Peyer's patch (tissue), 4 donors: ENCODE measurements around the gene BARX2. TPM values are rescaled to one million over a fixed set of nuclear protein-coding genes. Genes with fewer than 3 reads are reported as not detected.

Experiments used
- DNase-seq, 3 donors: peaks; one replicate each; pipeline ENCODE4 v3.0.0-alpha.2; 2017 to 2019
- H3K27ac ChIP-seq, 4 donors: fragments of 200-600 bp; sonication (generic); one replicate each; pipeline ENCODE4 v1.5.1; 2016 to 2019
- H3K27me3 ChIP-seq, 2 donors: fragments of 200-600 bp; sonication (generic); one replicate each; pipeline ENCODE4 v1.5.1; 2019
- H3K36me3 ChIP-seq, 3 donors: fragments of 200-600 bp; sonication (generic); one replicate each; pipeline ENCODE4 v1.5.1; 2016 to 2019
- H3K4me1 ChIP-seq, 4 donors: fragments of 200-600 bp; sonication (generic); one replicate each; pipeline ENCODE4 v1.5.1; 2016 to 2019
- H3K4me3 ChIP-seq, 4 donors: fragments of 200-600 bp; sonication (generic); 1 replicate in 3 of 4; 2 replicates in 1 of 4; pipeline ENCODE4 v1.5.1; 2016 to 2019; ENCODE audit warnings: mild to moderate bottlenecking in 1 of 4
- H3K9me3 ChIP-seq, 4 donors: fragments of 200-600 bp; sonication (generic); one replicate each; pipeline ENCODE4 v1.5.1; 2016 to 2019; ENCODE audit warnings: mild to moderate bottlenecking in 1 of 4
- POLR2A ChIP-seq, 2 donors: fragments of 450-650 bp; IDR thresholded peaks; one replicate each; pipeline ENCODE4 v1.5.1; 2017; ENCODE audit warnings: antibody characterized with exemption in 2 of 2, mild to moderate bottlenecking in 2 of 2, moderate library complexity in 2 of 2
- total RNA-seq, 4 donors: library from RNA; depleted of rRNA; stranded (reverse); fragments of >200 nt; gene quantifications; one replicate each; pipeline ENCODE4 v1.1.0, GENCODE V29; 2016
- TF ChIP-seq, protein P1 (sequence below), 6 experiments: fragments of 450-650 bp in 4 of 6; fragments of 200-600 bp in 2 of 6; sonication (generic) in 1 of 6; IDR thresholded peaks; one replicate each; pipeline ENCODE4 v1.5.1; 2017 to 2019; ENCODE audit warnings: antibody characterized with exemption in 6 of 6, mild to moderate bottlenecking in 3 of 6, moderate library complexity in 1 of 6

BARX2 gene
- total RNA-seq, 4 donors from 2014 or later = 1.7 to 19.8 (median 15.7) TPM

DNA sequence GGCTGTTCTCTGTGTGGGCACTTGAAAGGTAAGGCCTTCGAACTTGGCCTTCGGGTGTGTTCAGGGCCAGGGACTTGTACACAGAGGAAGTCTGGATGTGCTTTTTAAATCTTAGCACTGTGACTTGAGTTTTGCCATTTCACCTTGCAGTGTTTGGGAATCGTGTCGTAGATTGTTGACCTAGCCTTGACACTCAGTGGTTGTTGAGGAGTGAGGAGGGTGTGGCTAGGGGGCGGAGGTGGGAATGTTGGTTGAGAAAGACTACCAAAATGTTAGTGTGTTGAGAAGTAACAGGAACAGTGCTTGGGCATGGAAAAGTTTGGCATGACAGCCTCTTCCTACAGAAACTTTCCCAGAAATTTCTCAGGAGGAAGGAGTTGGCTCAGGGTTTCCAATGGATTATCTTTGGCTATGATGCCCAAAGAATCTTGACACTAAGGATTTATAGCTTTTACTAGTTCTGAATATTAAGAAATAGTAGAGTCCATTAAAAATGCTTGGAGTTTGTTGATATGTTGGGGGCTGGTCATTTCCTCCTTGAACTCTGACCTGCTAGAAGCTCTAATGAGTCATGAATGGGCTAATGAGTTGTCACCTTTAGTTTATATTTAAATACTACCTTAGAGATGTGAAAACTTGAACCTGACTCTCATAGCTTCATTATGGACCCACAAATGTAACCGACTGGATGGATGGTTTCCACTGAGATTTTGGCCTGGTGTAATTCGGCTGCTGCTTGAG, 40.6 kb downstream of the BARX2 start:
- Histone ChIP-seq H3K36me3 (no peaks in the 10 kb centered on the region), H3K9me3 (no peaks in the 10 kb centered on the region), H3K4me1 (peaks cover 0 to 43% (median 2%) of the 10 kb centered on the region in 4 donors), H3K4me3 (no peak overlapping the region), H3K27me3 (no peaks in the 10 kb centered on the region), H3K27ac (peak overlapping the region in 3 of 4 donors; percentile 54 to 85 (median 76))
- no peak for TF ChIP-seq POLR2A (IDR thresholded peaks at IDR 0.05)
- TF ChIP-seq, protein P1, sequence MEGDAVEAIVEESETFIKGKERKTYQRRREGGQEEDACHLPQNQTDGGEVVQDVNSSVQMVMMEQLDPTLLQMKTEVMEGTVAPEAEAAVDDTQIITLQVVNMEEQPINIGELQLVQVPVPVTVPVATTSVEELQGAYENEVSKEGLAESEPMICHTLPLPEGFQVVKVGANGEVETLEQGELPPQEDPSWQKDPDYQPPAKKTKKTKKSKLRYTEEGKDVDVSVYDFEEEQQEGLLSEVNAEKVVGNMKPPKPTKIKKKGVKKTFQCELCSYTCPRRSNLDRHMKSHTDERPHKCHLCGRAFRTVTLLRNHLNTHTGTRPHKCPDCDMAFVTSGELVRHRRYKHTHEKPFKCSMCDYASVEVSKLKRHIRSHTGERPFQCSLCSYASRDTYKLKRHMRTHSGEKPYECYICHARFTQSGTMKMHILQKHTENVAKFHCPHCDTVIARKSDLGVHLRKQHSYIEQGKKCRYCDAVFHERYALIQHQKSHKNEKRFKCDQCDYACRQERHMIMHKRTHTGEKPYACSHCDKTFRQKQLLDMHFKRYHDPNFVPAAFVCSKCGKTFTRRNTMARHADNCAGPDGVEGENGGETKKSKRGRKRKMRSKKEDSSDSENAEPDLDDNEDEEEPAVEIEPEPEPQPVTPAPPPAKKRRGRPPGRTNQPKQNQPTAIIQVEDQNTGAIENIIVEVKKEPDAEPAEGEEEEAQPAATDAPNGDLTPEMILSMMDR (IDR thresholded peaks at IDR 0.05) = no peak
- DNase-seq = no peak

DNA sequence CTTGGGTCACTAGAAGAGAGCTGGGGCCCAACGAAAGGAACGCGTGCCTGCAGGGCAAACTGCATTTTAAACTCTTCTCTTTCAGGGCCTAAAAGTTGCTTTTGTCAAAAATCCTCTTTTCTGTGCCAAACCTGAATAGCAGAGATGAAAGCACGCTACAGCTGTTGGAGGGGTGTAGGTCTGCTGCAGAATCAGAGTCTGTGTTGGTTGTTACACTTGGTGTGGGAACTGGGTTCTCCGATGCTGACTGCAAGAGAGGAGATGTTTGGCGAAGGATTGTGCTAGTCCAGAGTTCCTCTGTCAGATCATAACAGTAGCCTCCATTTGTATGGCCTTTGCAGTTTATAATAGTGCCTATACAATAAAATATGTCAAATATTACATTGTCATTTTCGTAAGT, 41.8 kb downstream of the BARX2 start:
- H3K27me3 ChIP-seq = no peaks in the 10 kb centered on the region
- no peak overlapping the region for H3K4me3 ChIP-seq
- no peaks in the 10 kb centered on the region for H3K36me3 ChIP-seq
- no peaks in the 10 kb centered on the region for H3K9me3 ChIP-seq
- no peak for TF ChIP-seq POLR2A (IDR thresholded peaks at IDR 0.05)
- TF ChIP-seq, protein P1 (IDR thresholded peaks at IDR 0.05) = no peak
- H3K4me1 ChIP-seq = peaks cover 0 to 41% (median 2%) of the 10 kb centered on the region in 4 donors
- peak overlapping the region in 3 of 4 donors; percentile 13 to 85 (median 76) for H3K27ac ChIP-seq
- no peak for DNase-seq

DNA sequence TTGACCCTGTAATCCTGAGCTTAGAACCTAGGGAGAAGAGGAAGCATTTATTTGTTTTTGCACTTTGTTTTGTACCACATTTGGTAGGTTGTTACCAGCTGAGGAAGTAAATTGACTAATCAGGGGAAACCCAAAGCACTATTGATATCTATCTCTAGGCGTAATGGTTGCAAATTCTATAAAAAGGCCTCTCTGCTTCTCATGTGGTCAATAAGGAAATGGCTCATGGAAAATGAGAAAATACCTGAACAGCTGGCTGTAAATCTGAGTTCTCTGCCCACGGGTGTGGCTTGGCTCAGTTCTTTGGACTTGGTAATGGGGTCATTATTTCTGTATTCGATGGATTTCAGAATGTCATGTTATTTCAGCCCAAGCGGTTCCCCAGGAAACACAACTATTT, 42.4 kb downstream of the BARX2 start:
- Histone ChIP-seq H3K9me3 (no peaks in the 10 kb centered on the region), H3K27ac (peak overlapping the region in 3 of 4 donors; percentile 13 to 85 (median 76)), H3K4me3 (no peak overlapping the region), H3K4me1 (peaks cover 0 to 39% (median 2%) of the 10 kb centered on the region in 4 donors), H3K36me3 (no peaks in the 10 kb centered on the region), H3K27me3 (no peaks in the 10 kb centered on the region)
- peak in 1 of 3 donors; percentile 72 for DNase-seq
- TF ChIP-seq, protein P1 (IDR thresholded peaks at IDR 0.05) = peak in 1 of 6 experiments; percentile 15
- no peak for TF ChIP-seq POLR2A (IDR thresholded peaks at IDR 0.05)

DNA sequence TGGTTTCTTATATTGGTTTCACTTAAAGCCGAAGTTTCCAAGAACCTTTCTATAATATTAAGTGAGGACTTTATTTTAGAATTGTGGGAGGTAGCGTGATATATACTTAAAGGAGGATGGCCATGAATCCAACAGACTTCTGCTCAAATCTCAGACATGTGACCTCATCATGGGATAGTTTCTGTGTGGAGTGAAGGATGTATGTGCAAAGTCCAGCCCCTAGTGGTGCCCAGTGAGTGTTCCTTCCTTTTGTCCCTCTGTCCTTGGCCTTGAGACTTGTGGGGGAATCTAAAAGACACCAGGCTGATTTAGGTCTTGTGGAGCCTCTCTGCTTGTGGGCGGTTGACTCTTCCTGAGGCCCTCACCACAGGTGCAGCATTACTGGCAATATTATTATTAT, 43.7 kb downstream of the BARX2 start:
- TF ChIP-seq POLR2A (IDR thresholded peaks at IDR 0.05) = no peak
- TF ChIP-seq, protein P1 (IDR thresholded peaks at IDR 0.05) = peak in 3 of 6 experiments; percentile 14 to 31 (median 19)
- peaks cover 0 to 32% (median 2%) of the 10 kb centered on the region in 4 donors for H3K4me1 ChIP-seq
- no peaks in the 10 kb centered on the region for H3K9me3 ChIP-seq
- DNase-seq = no peak
- H3K36me3 ChIP-seq = no peaks in the 10 kb centered on the region
- H3K27ac ChIP-seq = no peak overlapping the region
- H3K27me3 ChIP-seq = no peaks in the 10 kb centered on the region
- no peak overlapping the region for H3K4me3 ChIP-seq

DNA sequence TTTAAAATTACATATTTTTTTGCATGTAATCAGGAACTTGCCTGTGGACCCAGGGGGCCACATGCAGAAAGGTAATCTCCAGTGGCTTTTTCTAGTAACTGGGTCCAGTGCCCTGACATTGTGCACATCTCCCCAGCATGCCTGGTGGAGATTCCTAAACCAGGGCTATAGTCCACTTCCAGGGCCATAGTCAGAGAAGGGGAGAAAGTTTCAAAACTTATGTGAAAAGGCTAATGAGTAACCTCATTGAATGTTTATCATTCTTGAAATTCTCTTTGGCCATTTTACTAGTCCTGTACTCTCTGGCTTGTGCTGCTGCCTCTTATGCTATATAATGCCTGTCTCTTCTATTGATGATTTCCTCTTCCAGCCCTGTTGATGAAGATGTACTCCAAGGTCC, 47.8 kb downstream of the BARX2 start:
- H3K9me3 ChIP-seq = no peaks in the 10 kb centered on the region
- TF ChIP-seq POLR2A (IDR thresholded peaks at IDR 0.05) = no peak
- TF ChIP-seq, protein P1 (IDR thresholded peaks at IDR 0.05) = no peak
- DNase-seq = no peak
- H3K4me3 ChIP-seq = no peak overlapping the region
- H3K27me3 ChIP-seq = no peaks in the 10 kb centered on the region
- H3K4me1 ChIP-seq = peaks cover 0 to 35% (median 0%) of the 10 kb centered on the region in 4 donors
- no peaks in the 10 kb centered on the region for H3K36me3 ChIP-seq
- H3K27ac ChIP-seq = no peak overlapping the region
